HepG2 (cell line): Measurements from ENCODE around the gene NARF. TPM values are rescaled to one million over a fixed set of nuclear protein-coding genes. Genes with fewer than 3 reads are reported as not detected.

Experiments
- ARID5B ChIP-seq: IDR thresholded peaks from 2 replicates; pipeline ENCODE4 v1.4.0; 2020; ENCODE audit warnings: mild to moderate bottlenecking, missing genetic modification reagents
- CREM ChIP-seq, 2 experiments: sonication (generic) in 1 of 2; formaldehyde crosslinking in 1 of 2; IDR thresholded peaks; 2 replicates each; pipeline versions ENCODE4 v1.4.0 to v1.6.1; 2016 to 2020; ENCODE audit warnings: antibody characterized with exemption in 1 of 2, mild to moderate bottlenecking in 1 of 2, missing genetic modification reagents in 1 of 2
- FOSL2 ChIP-seq: sonication (generic); formaldehyde crosslinking; IDR thresholded peaks from 2 replicates; pipeline ENCODE4 v1.4.0; 2020; ENCODE audit warnings: missing genetic modification reagents
- HHEX ChIP-seq: IDR thresholded peaks from 2 replicates; pipeline ENCODE4 v1.6.1; 2016; ENCODE audit warnings: control low read depth
- HNRNPLL ChIP-seq: fragments of 200-400 bp; formaldehyde crosslinking; IDR thresholded peaks from 2 replicates; pipeline ENCODE4 v1.6.1; 2017; ENCODE audit warnings: mild to moderate bottlenecking, low read depth, low read length; ENCODE audit not compliant: poor library complexity, severe bottlenecking
- NCOA5 ChIP-seq: sonication (generic); formaldehyde crosslinking; IDR thresholded peaks from 2 replicates; pipeline ENCODE4 v1.4.0; 2020; ENCODE audit warnings: missing genetic modification reagents
- NR0B2 ChIP-seq: sonication (generic); formaldehyde crosslinking; IDR thresholded peaks from 2 replicates; pipeline ENCODE4 v1.4.0; 2020; ENCODE audit warnings: mild to moderate bottlenecking, missing genetic modification reagents
- NR3C1 ChIP-seq: sonication (generic); formaldehyde crosslinking; IDR thresholded peaks from 2 replicates; pipeline ENCODE4 v1.4.0; 2020; ENCODE audit warnings: missing genetic modification reagents
- PAX8 ChIP-seq: sonication (generic); formaldehyde crosslinking; IDR thresholded peaks from 2 replicates; pipeline ENCODE4 v1.8.0; 2022; ENCODE audit warnings: mild to moderate bottlenecking, missing genetic modification reagents, borderline replicate concordance
- POLR2A ChIP-seq, 2 experiments: IDR thresholded peaks; 2 replicates each; pipeline ENCODE4 v1.6.1; 2011; ENCODE audit warnings: low read depth in 2 of 2, low read length in 2 of 2, mild to moderate bottlenecking in 1 of 2, moderate library complexity in 1 of 2; ENCODE audit not compliant: insufficient read depth in 1 of 2
- POLR2AphosphoS5 ChIP-seq: IDR thresholded peaks from 2 replicates; pipeline ENCODE4 v1.6.1; 2012; ENCODE audit warnings: low read depth, low read length
- RFXANK ChIP-seq: IDR thresholded peaks from 2 replicates; pipeline ENCODE4 v1.6.1; 2016
- SIX1 ChIP-seq: sonication (generic); formaldehyde crosslinking; IDR thresholded peaks from 2 replicates; pipeline ENCODE4 v1.4.0; 2020; ENCODE audit warnings: missing genetic modification reagents, borderline replicate concordance
- SRF ChIP-seq: IDR thresholded peaks from 2 replicates; pipeline ENCODE4 v1.6.1; 2011; ENCODE audit warnings: mild to moderate bottlenecking, low read depth, low read length, moderate library complexity
- ZNF124 ChIP-seq: sonication (generic); formaldehyde crosslinking; IDR thresholded peaks from 2 replicates; pipeline ENCODE4 v1.4.0; 2020; ENCODE audit warnings: missing genetic modification reagents
- ZNF280B ChIP-seq: sonication (generic); formaldehyde crosslinking; IDR thresholded peaks from 2 replicates; pipeline ENCODE4 v1.5.0; 2020; ENCODE audit warnings: missing genetic modification reagents, mild to moderate bottlenecking, borderline replicate concordance
- ZNF460 ChIP-seq: sonication (generic); formaldehyde crosslinking; IDR thresholded peaks from 2 replicates; pipeline ENCODE4 v1.5.1; 2020; ENCODE audit warnings: missing genetic modification reagents, mild to moderate bottlenecking, borderline replicate concordance
- ZNF512B ChIP-seq: sonication (generic); formaldehyde crosslinking; IDR thresholded peaks from 2 replicates; pipeline ENCODE4 v1.5.1; 2020; ENCODE audit warnings: missing genetic modification reagents, mild to moderate bottlenecking, borderline replicate concordance
- ZNF652 ChIP-seq: IDR thresholded peaks from 2 replicates; pipeline ENCODE4 v1.6.1; 2016; ENCODE audit warnings: low read depth, borderline replicate concordance
- ZNF672 ChIP-seq: sonication (generic); formaldehyde crosslinking; IDR thresholded peaks from 2 replicates; pipeline ENCODE4 v1.8.1; 2022; ENCODE audit warnings: missing genetic modification reagents
- ZNF766 ChIP-seq: sonication (generic); formaldehyde crosslinking; IDR thresholded peaks from 2 replicates; pipeline ENCODE4 v1.5.0; 2020; ENCODE audit warnings: missing genetic modification reagents, borderline replicate concordance
- ZNF782 ChIP-seq: sonication (generic); formaldehyde crosslinking; IDR thresholded peaks from 2 replicates; pipeline ENCODE4 v1.4.0; 2020; ENCODE audit warnings: missing genetic modification reagents, mild to moderate bottlenecking, borderline replicate concordance
- polyA plus RNA-seq, 8 experiments: library from polyadenylated mRNA; depleted of rRNA in 3 of 8; stranded (reverse) in 7 of 8; unstranded in 1 of 8; fragments of >200 nt; fragmentation: Illumina TruSeq in 4 of 8; extraction: Trizol in 4 of 8; gene quantifications; 2 replicates each; pipeline versions ENCODE4 v1.2.1 to v1.2.3, GENCODE V29; 2011 to 2016; ENCODE audit warnings: low read depth in 4 of 8, missing spikeins in 1 of 8, mixed read lengths in 1 of 8; ENCODE audit not compliant: insufficient read depth in 1 of 8
- total RNA-seq, 5 experiments: library from RNA; depleted of rRNA; stranded (reverse); fragments of >200 nt; fragmentation: Illumina TruSeq; extraction: Trizol; gene quantifications; 2 replicates each; pipeline ENCODE4 v1.2.3, GENCODE V29; 2016; ENCODE audit warnings: low read depth in 1 of 5

Gene NARF
- total and polyA plus RNA-seq, 2 of the 13 experiments (the other 11 are each of a cell fraction or from before 2014, with no cell fraction given), result 61.1 to 144 TPM

DNA sequence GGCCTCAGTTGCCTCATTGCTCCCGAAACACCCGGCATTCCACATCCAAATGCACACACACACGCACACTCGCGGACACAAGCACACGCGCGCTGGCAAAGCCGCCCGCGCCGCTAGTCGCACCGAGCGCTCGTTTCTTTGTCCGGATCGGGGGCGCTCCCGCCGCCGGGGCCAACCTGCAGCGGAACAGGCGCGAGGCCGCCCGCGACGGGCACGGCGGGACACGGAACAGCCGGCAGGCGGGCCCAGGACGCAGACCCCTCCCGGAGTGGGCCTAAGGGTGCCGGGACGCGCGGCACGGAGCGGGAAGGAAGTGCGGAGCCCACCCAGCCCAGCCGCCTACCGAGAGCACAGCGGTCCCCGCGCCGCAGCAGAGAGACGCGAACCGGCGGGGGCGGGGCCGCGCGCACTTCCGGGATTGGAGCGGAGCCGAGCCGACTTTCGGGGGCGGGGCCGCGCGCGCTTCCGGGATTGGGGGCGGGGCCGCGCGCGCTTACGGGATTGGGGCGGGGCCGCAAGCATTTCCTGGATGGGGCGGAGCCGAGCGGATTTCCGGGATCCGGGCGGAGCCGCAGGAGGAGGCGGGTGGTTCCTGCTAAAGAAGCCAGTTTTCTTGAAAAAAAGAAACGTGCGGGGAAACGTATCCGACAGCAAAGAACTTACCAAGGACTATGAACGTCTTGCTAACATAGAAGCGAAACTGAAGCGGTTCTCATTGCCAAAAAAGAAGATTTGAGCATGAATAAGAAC is 8.0 kb upstream of the NARF start, which contains the start of gene CYBC1 (continued):
- TF ChIP-seq ARID5B (peak; percentile 26; the same call in 1 of the 2 replicates), FOSL2 (no peak), POLR2A (IDR thresholded peaks at IDR 0.05; ENCODE audit: insufficient read depth in 1 of 2, low read depth in 2 of 2, low read length in 2 of 2) (peak; percentile 78 to 93), ZNF782 (CRISPR knock-in tag) (peak; percentile 82; the same call in 1 of the 2 replicates), ZNF280B (CRISPR knock-in tag) (peak; percentile 78; the same call in 1 of the 2 replicates), ZNF124 (no peak; the same call in 1 of the 2 replicates), RFXANK (CRISPR knock-in tag) (peak; percentile 74; the same call in 1 of the 2 replicates), PAX8 (CRISPR knock-in tag) (no peak), ZNF460 (CRISPR knock-in tag) (no peak; the same call in 1 of the 2 replicates), ZNF652 (CRISPR knock-in tag) (no peak), NCOA5 (CRISPR knock-in tag) (no peak), ZNF766 (CRISPR knock-in tag) (peak; percentile 60; the same call in 1 of the 2 replicates), HNRNPLL (peak; percentile 43), ZNF672 (CRISPR knock-in tag) (no peak), POLR2AphosphoS5 (peak; percentile 92), ZNF512B (CRISPR knock-in tag) (no peak), SIX1 (CRISPR knock-in tag) (no peak), NR3C1 (CRISPR knock-in tag) (no peak), SRF (no peak), HHEX (CRISPR knock-in tag) (no peak), CREM (IDR thresholded peaks at IDR 0.05) (no peak; the same call in 1 of the 2 replicates), CREM (CRISPR knock-in tag; IDR thresholded peaks at IDR 0.05) (no peak), NR0B2 (CRISPR knock-in tag) (peak; percentile 93; the same call in 1 of the 2 replicates)
